GM18868 (cell line): ENCODE data around the gene UBE2H.
"Not testable (repeated sequence)": the region's sequence is repeated elsewhere in the genome, so short reads cannot be mapped to it uniquely, and the experiment has no call there.

Experiments used
- ATAC-seq: cut with Tn5 transposase; IDR thresholded peaks from one replicate; pipeline ENCODE4 v1.9.1; 2021; ENCODE audit warnings: mild to moderate bottlenecking, moderate library complexity; ENCODE audit not compliant: unreplicated experiment

UBE2H gene

DNA sequence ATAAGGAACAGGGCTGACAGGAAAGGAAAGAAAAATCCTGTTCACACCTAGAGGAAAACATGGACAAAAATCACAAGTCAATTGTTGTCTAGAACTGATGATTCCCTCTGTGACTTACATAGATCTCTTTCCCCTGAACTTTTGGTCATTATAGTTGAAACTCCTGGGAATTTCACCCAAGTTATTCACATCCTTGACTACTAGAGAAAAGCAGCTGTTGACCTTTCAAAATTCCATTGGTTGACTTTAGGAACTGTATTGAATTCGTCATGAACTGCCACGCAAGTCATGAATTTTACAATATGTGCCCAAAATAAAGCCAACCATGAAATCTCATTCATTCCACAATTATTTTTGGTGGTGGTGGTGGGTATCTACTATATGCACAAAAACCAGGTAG, 104.3 kb downstream of the UBE2H start:
- no peak for ATAC-seq

DNA sequence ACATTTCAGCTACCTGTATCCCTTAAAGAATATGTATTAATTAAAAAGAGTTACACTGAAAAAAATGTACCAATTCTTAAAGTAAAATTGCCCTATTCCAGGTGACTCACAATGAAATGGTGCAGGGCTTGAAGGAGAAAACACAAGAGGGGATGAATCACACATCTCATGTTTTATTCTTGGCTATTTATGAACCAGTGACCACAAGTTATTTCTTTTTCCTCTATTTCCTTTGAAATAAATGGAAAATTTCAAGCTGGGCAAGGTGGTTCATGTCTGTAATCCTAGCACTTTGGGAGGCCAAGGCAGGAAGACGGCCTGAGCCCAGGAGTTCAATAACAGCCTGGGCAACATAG, 106.8 kb downstream of the UBE2H start:
- no peak for ATAC-seq

DNA sequence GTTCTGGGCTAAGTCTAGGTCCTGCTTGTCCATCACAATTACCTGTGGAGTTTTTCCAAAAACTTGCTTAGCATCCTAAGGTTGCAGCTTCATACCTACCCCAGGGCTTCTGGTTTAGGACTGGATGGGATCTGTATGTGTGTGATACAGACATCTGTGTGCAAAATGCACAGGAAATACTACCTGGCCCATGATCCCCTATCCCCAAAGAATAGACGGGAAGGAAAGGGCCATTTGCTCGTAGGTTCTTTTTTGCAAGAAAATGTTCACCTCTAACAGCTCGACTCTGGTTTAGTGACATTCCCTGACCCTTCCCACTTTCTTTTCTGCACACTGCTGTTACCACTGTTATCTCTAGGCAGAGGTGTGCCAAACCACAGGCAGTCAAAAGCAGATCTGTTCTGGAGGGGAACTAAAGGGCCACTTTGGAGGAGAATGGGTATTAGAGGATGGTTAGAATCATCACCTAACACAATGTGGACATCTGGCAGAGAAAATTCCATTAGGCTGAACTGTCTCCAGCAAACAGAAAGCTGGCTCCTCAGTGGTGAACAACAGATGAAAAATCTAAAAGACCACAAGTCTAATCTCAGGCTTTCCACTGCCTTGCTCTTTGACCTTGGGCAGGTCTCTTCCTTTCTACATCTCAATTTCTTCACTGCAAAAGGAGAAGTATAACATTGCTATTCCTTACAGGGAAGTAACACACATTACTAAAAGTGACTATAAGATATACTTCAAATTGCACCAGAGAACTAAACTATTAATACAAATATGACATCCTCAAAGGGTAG, 107.4 kb downstream of the UBE2H start:
- ATAC-seq = no peak

DNA sequence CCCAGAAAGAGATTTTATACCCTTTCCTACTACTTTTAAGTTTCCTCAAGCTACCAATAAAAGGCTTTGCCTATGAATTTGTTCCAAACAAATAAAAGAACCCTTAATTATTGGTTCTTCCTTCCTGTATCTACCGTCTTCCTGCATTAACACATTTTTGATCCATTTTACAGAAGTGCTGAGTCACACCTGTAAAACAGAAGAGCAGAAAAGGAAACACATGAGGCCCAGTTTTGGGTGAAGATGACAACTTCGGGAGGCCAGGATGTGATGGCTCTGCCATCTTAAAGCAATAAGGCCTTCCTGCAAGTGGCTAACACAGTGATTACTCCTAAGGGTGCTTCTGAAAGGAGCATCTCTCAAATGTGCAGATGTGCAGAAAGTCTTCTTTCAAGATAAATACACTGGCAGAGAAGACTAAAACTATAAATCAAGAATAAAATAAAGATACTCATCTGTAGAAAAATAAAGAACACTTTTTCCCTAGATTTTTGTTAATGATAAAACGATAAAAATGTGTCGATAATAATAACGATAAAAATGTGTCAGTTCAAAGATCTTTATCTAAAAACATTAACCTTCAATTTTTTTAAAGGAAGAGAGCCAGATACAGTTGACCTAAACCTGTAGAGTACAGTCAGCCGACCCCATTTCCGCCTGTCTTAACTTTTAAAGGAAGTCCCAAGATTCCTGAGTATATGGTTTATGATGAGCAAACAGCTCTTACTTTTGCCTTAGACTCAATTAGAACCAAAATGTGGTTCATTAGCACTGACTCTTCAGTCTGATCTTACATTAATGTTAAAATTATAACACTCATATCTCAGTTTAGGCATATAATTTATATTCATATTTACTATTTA, 108.6 kb downstream of the UBE2H start:
- ATAC-seq = no peak

DNA sequence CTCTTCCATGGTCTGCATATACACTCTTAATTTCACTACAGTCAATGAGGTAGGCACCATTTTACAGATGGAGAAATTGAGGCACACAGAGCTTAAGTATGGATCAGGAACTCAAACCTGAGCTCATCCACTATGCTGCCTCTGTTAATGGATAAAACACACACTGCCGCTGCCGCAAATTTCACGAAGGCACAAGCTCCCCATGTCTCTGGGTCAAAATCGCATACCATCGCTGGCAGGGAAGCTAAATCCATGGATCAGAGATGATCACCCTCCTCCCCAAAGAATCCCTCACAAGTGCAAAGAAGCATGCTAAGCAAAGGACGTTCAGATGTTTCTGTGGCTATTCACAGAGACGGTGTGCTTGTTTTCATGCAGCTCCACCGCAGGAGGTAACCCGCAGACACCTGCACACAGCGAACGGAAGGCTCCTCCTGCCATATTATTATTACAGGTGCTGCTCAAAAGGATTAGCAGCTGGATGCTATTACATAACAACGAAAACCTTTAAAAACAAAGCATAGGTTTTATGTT, 109.3 kb downstream of the UBE2H start:
- ATAC-seq = no peak

DNA sequence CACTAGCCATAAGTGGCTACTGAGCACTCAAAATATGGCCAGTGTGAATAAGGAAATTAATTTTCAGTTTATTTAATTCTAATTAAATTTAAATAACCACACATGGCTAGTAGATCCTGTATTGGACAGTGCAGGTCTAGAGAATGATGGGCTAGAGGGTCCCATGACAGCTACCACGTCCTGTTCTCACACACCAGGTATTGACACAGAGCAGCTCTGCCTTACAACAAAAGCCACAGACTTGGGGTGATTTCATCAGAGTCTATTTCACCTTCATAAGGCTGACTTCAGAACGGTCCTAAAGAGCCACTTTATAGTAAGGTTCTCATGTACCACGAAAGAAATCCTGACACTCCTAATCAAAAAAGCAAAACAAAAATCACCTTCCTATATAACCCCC, 111.3 kb downstream of the UBE2H start:
- no peak for ATAC-seq

DNA sequence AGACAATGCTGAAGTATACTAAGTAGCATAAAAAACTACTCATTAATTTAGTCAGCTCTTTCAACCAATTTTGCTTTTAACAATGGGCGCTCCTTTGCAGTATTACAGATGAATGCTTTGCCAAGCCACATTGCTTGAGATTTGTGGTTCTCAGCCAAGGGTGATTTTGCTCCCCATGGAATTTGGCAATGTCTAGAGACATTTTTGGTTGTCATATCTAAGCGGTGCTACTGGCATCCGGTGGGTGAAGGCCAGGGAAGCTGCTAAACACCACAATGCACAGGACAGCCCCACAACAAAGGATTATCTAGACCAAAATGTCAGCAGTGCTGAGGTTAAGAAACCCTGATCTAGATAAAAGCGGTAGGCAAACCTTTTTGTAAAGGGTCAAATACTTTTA, 112.0 kb downstream of the UBE2H start:
- no peak for ATAC-seq

DNA sequence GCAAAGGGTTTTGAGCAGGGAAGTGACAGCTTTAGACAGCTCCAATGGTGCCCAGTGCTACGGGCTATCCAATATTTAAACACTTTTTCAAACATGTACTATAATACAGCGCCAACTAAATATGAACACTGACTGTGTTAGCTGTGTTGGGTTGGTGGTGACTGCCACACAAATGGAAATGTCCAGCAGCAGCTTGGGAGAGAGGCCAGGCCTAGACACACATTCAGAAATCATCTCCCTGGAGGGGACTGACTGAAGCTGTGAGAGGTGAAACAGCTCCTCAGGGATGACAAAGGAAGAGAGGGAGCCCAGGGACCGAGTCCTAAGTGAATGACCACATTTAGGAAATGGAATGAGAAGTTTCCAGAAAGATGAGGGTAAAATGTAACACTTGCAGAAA, 115.8 kb downstream of the UBE2H start:
- no peak for ATAC-seq

DNA sequence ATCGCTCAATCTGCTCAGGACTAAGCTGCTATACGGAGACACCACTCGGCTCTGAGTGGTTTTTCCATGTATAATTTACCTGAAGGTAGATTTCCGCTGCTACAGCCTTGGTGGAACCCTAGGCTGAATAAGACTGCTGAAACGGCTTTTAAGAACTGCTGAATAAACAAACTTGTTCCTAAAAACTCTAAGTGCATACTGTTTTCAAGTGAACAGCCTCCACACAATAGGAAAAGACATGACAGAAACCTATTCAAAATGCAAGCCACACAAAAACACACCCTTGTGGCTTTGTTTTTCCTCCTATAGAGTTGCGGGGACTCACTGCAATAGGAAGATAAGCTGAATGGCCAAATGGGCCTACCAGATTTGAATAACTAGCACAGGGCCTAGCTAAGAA, 117.2 kb downstream of the UBE2H start:
- ATAC-seq = no peak

DNA sequence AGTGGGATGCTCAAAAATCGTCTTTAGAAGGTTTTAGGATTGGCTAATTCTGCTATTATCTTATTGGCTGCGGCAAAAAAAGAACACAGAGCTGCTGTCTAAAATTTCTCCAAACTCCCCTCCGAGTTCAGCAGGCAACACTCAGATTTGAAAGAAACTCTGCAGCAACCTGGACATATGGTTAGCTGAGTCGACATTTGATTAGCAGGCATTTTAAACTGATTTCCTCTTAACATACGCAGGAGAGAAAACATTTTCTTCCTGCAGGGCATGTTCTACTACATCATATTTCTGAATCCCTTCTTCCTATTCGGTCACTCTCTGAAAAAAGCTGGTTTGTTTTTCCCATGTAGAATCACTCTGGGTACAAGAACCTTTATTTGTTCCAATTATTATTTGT, 119.4 kb downstream of the UBE2H start:
- not testable (repeated sequence) for ATAC-seq

DNA sequence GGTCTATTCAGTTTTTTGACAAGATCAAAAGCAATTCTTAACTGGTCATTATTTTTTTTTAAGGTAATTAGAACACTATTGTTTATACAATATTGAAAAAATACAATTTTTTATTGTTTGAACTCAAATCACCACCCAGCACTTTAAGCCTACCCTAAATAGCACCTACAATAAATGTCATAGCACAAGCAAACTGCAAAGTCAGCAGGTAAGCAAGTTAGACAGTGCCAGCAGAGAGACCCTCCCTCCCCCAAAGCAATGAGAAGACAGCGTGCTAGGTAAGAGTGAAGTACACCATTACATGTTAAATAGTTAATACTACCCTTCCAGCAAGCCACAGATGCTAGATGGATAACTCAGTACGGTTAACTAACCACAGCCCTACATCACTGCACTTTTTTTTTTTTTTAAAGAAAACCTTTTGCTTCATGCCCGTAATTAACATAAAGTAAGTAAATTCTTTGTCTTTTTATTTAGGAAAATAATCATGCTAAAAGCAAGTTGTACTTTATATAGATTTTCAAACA, 120.0 kb downstream of the UBE2H start:
- ATAC-seq = no peak

DNA sequence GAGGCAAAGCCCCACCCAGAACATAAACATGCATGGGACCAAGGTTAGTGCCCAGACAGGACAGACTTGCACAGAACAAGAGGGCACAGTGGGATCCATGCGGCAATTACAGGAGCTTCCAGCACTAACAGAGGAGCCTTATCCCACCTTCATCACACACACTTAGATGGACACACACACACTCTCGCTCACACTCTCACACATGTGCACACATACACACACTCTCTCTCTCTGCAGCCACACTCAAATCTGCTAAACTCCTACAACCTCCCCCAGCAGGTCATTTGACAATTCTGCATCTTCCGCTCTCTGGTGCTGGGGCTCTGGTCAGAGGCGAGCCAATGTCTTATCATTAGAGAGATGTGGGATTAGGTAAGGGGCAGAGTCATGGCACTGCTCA, 120.5 kb downstream of the UBE2H start:
- no peak for ATAC-seq

DNA sequence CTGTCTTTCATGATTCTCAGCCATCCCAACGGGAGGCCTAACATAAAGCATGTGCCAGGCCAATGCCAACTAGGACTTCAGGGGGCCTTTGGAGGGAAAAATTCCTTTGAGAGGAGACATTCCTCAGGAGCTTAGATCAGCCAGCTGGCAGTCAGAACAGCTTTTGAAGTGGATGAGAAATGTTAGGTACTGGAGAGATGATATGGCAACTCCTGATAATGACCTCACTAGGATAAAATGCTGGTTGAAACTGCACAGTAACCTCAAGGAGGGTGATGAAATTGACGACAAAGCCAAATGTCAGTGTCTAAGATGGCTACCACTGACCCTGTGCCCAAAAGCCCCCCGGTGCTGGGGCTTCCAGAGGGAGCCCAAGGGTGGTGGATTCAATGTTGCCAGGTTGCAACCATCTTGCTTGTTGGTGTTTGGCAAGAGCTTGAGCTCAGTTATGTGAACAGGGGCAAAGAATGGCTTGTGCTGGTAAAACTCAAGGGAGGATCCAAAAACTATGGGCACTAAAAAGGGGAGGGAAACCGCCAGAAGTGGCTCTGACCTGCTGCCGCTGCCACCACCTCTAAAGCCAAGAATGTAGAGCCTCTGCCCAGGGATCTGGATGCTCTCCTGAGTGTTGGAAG, 121.2 kb downstream of the UBE2H start:
- ATAC-seq = no peak

DNA sequence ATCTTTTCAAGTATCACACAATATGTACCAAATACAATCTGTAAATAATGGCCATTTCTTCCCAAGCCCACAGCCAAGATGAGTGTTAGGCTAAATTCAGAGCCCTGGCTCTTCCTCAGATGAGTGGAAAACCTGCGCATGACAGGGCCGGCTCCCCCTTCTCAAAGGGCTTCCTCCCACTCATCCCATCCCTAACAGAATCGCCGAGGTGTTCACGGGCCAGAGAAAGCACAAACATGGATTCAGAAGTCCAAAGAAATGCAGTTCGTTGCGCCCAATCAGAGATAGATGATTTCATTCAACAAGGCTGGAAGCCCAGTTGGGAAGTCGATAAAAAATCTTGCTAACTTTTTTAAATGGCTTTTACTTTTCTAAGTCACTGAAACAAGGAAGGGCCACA, 121.8 kb downstream of the UBE2H start:
- no peak for ATAC-seq

DNA sequence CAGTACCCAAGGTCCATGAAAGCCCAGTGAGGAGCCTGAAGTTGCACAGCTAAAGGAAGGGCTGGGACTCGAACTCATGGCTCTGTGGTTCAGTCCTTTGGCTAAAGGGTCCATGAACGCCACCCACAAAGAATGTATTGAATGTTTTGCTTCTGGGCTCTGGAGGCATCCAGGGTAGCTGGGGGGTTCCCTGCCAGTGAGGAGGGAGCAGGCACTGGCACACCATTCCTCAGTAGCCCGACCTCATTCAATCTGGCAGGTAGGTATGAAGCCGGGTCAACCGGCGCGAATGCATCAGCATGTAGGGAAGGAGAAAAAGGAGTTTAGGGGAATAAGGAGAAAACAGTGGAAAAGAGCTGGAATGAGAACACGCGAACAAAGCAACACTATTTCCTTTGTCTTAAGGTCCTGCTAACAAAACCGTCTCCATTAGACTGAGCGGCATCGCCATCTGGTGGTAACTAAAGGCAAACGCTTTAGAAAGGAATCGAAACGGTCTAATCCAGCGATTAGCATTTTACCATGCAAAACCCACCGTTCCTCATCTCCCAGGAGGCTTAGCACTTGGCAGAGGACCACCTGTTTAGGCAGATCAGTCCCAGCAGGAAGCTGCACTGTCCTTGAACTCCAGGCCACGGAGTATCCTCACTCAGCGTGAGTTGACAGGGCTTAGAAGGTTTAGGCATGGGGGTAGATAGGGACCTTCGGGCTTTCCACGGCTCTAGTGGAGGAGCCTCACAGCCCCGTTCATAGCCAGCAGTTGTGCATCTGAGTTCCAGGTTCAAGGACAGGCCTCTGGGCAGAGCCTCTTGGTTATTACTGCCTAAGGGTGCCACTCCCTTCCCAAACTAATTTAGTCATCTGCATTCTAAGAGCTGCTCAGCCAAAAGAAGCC, 122.8 kb downstream of the UBE2H start:
- ATAC-seq = peak; percentile 45

DNA sequence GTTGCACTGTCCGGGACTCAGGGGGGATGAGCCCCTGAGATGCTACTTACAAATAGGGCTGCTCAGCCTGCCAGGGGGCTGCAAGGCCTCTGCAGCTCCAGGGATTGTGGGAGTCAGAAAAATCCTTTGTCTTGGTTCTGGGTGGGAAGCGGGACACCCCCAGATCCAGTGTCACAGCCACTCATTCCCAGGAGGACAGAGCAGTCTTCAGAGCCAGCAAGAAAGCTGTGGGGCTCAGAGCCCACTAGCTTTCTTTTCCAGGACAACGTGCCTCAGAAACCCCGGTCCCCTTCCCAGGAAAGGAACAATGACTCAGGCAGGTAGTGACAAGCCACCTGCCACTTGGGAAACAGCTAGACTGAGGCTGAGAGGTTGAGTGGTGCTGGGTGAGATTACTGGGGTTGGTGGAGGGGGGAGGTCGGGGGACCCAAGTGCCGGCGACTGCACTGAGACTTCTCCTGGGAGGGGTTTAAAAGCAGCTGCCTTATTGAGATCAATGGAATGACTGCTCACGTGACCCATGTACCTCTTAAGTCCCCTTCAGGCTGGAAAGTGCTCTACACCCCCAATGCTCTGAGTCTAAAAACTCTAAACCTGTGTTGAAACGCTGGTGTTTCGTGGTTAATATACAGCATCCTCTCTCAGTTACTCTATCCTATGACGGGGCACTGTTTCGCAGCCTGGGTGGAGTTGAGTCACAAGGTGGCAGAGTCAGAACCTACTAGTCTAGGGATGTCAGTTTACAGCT, 123.6 kb downstream of the UBE2H start:
- ATAC-seq = no peak

DNA sequence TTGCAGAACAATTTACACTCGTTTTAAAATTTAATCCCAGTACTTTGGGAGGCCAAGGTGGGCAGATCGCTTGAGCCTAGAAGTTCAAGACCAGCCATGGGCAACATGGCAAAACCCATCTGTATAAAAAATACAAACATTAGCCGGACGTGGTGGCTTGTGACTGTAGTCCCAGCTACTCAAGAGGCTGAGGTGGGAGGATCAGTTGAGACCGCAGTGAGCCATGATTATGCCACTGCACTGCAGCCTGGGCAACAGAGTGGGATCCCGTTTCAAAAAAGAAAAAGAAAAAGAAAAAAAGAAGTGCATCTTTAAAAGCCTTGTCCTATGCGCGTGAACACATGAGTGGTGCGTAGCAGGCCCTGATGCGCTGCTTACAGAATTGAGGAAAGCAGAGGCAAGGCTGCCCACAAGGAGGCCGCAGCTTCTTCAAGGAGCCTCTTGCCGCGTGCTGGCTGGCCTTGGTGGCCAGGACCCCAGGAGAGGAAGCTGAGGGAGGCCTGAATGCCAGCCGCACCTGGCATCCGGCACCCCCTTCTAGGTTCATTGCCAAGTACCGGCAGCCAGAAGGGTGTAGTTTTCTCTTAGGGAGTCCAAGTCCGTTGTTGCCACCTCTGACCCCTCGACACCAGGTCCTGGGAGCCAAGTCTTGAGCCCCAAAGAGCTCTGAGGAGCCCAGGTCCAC, 124.5 kb downstream of the UBE2H start:
- no peak for ATAC-seq

DNA sequence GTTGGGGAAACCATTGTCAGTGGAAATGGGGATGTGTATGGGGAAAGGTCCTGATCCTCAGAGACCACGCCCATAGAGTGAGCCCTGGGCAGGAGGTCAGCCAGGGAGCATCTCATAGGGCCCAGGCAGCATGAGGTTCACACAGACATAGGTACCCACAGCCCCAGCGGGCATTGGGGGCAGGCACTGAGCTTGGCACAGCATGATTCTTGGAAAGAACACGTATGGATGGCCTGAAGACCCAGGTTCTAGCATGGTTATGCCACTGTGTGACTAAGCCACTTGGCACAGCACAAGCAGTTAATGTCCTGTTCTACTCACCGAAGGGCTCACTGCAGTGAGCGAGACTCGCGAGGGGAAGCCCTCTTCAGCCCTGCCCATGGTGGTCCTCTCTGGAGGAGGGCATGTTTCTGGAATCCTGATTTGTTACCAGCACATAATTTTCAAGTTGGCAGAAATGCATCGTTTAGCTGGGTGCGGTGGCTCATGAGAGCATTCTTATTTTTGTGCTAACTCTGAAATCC, 125.2 kb downstream of the UBE2H start:
- no peak for ATAC-seq

DNA sequence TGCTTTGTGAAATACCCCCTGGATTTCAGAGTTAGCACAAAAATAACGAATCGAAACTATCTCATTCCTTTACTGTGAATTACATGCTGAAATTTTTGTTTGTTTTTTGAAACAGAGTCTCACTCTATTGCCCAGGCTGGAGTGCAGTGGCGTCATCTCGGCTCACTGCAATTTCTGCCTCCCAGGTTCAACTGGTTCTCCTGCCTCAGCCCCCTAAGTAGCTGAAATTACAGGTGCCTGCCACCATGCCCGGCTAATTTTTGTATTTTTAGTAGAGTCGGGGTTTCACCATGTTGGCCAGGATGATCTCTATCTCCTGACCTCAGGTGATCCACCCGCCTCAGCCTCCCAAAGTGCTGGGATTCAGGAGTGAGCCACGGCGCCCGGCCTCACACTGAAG, 125.9 kb downstream of the UBE2H start:
- not testable (repeated sequence) for ATAC-seq
